SU-DHL-6 (cell line): ENCODE results near the gene CNTNAP5.

Source experiments
- EZH2phosphoT487 ChIP-seq: fragments of 200-600 bp; sonication (generic), shearing (Covaris generic); conservative IDR thresholded peaks from 2 replicates; pipeline ENCODE4 v1.6.1; 2018; ENCODE audit warnings: mild to moderate bottlenecking, antibody characterized with exemption, low read length, moderate library complexity, mixed read lengths
- TF ChIP-seq, protein P1 (sequence below): fragments of 200-600 bp; sonication (generic); IDR thresholded peaks from one replicate; pipeline ENCODE4 v1.5.1; 2017; ENCODE audit warnings: antibody characterized with exemption, mild to moderate bottlenecking, low read length, moderate library complexity; ENCODE audit not compliant: insufficient read depth, poor library complexity, severe bottlenecking

DNA sequence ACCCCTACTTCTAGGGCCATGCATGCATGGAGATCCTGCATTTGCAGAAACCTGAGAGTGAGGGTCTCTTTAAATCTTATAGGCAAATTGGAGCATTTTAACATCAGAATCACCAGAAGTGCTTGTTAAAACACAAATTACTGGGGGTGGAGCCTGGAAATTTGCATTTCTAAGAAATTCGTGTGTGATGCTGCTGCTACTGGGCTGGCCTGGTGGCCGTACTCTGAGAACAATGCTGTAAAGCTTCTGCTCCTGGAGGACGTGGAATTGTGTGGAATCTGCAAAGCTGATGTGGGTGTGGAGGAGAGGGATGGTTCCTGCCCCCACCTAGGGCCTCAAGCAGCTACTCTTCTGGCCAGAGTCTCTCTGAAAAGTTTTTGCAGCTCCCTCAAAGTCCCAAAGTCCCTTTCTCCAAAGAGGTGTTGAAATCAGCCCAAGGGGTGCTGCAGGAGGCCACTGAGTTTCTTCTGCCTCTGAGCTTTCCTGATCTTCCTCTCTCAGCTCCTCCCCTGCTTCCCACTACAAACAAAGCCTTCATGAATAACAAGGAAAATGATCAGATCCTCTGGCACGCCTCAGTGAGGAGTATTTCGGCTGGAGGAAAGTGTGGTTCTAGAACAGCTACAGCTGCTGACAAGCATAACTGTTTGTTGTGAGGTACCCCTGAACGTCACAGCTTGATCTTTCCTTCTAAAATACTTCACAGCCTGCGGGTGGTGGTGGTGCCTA is 508.3 kb downstream of the CNTNAP5 start:
- TF ChIP-seq, protein P1, sequence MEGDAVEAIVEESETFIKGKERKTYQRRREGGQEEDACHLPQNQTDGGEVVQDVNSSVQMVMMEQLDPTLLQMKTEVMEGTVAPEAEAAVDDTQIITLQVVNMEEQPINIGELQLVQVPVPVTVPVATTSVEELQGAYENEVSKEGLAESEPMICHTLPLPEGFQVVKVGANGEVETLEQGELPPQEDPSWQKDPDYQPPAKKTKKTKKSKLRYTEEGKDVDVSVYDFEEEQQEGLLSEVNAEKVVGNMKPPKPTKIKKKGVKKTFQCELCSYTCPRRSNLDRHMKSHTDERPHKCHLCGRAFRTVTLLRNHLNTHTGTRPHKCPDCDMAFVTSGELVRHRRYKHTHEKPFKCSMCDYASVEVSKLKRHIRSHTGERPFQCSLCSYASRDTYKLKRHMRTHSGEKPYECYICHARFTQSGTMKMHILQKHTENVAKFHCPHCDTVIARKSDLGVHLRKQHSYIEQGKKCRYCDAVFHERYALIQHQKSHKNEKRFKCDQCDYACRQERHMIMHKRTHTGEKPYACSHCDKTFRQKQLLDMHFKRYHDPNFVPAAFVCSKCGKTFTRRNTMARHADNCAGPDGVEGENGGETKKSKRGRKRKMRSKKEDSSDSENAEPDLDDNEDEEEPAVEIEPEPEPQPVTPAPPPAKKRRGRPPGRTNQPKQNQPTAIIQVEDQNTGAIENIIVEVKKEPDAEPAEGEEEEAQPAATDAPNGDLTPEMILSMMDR = no peak
- TF ChIP-seq EZH2phosphoT487 = no peak
